A673 (cell line): ENCODE data around the gene ADH1C. TPM values are rescaled to one million over a fixed set of nuclear protein-coding genes. Genes with fewer than 3 reads are reported as not detected.

Experiments
- BruUV-seq: library from RNA; stranded (reverse); fragments of 400-500 nt; replicated peaks from 2 replicates; lab custom pipeline; 2021; lab: Mats Ljungman, UMichigan
- CTCF ChIA-PET: fragments of 300-600 bp; sonication (Branson Sonifier 250); formaldehyde crosslinking; loops from one replicate; lab custom pipeline; 2022; ENCODE audit warnings: antibody characterized with exemption; lab: Charles Lee
- POLR2A ChIA-PET: fragments of 300-600 bp; sonication (Branson Sonifier 250); formaldehyde crosslinking; loops from one replicate; lab custom pipeline; 2022; ENCODE audit warnings: antibody characterized with exemption; ENCODE audit not compliant: low non-redundant PET; lab: Charles Lee
- DNase-seq: peaks from one replicate; pipeline ENCODE4 v3.0.0-alpha.2; 2015; ENCODE audit warnings: low spot score
- H3K27ac ChIP-seq: fragments of 200-600 bp; sonication (generic); 2 replicates; pipeline ENCODE4 v1.5.1; 2016; ENCODE audit warnings: mixed run types, low read depth, mild to moderate bottlenecking, mixed read lengths, antibody characterized with exemption, low read length; ENCODE audit not compliant: poor library complexity, severe bottlenecking
- H3K27me3 ChIP-seq: fragments of 200-600 bp; sonication (generic); replicated peaks from 2 replicates; pipeline ENCODE4 v1.6.1; 2017; ENCODE audit warnings: mixed run types, low read depth, mild to moderate bottlenecking, mixed read lengths, antibody characterized with exemption, low read length; ENCODE audit not compliant: insufficient read depth, poor library complexity
- H3K36me3 ChIP-seq: fragments of 200-600 bp; sonication (generic); 2 replicates; pipeline ENCODE4 v1.6.1; 2016; ENCODE audit warnings: mixed run types, mild to moderate bottlenecking, mixed read lengths, antibody characterized with exemption, low read length; ENCODE audit not compliant: insufficient read depth, poor library complexity, severe bottlenecking
- H3K4me1 ChIP-seq: fragments of 200-600 bp; sonication (generic); 2 replicates; pipeline ENCODE4 v1.6.1; 2017; ENCODE audit warnings: mixed run types, mild to moderate bottlenecking, mixed read lengths, antibody characterized with exemption, low read length; ENCODE audit not compliant: insufficient read depth, poor library complexity, severe bottlenecking
- H3K4me3 ChIP-seq: fragments of 200-600 bp; sonication (generic); 2 replicates; pipeline ENCODE4 v1.5.1; 2016; ENCODE audit warnings: low read depth, mixed run types, mild to moderate bottlenecking, mixed read lengths, low read length; ENCODE audit not compliant: poor library complexity, severe bottlenecking
- H3K9me3 ChIP-seq: fragments of 200-600 bp; sonication (generic); 2 replicates; pipeline ENCODE4 v1.6.1; 2016; ENCODE audit warnings: mixed run types, low read depth, mild to moderate bottlenecking, mixed read lengths, antibody characterized with exemption, low read length; ENCODE audit not compliant: poor library complexity, severe bottlenecking
- CTCF ChIP-seq: fragments of 300-800, 200-600 bp; sonication (generic); conservative IDR thresholded peaks from 2 replicates; pipeline ENCODE4 v1.5.1; 2017; ENCODE audit warnings: low read depth, mild to moderate bottlenecking, antibody characterized with exemption, low read length, moderate library complexity, mixed read lengths
- EZH2 ChIP-seq: fragments of 200-600 bp; sonication (generic); IDR thresholded peaks from 2 replicates; pipeline ENCODE4 v1.6.1; 2017; ENCODE audit warnings: borderline replicate concordance, low read depth, mild to moderate bottlenecking, mixed read lengths, antibody characterized with exemption, low read length; ENCODE audit not compliant: poor library complexity, severe bottlenecking
- intact Hi-C: fragments of 100-400 bp; cut with micrococcal nuclease; formaldehyde crosslinking; loops from one replicate; pipeline ENCODE4 v1.10.0; 2022; ENCODE audit not compliant: unreplicated experiment
- total RNA-seq: library from RNA; stranded (reverse); gene quantifications from 2 replicates; pipeline ENCODE4 v1.2.3, GENCODE V29; 2021

The ADH1C gene
- total RNA-seq, 1 experiment from 2014 or later: not detected

GRCh38 chr4:99382745-99383360 is 30.3 kb upstream of the ADH1C start:
- intact Hi-C loops: no loop called here
- BruUV-seq: no TSS peak
- no peak for DNase-seq
- ChIA-PET POLR2A (no interaction called here), CTCF (no interaction called here)
- TF ChIP-seq EZH2 (no peak), CTCF (no peak)
- H3K4me1 ChIP-seq: no peaks in the 10 kb centered on the region
- no peaks in the 10 kb centered on the region for H3K36me3 ChIP-seq
- no peak overlapping the region for H3K4me3 ChIP-seq
- H3K9me3 ChIP-seq: no peaks in the 10 kb centered on the region
- H3K27me3 ChIP-seq: no peaks in the 10 kb centered on the region
- H3K27ac ChIP-seq: no peak overlapping the region

GRCh38 chr4:99381588-99382175 is 29.1 kb upstream of the ADH1C start:
- H3K27me3 ChIP-seq: no peaks in the 10 kb centered on the region
- H3K36me3 ChIP-seq: no peaks in the 10 kb centered on the region
- H3K4me1 ChIP-seq: no peaks in the 10 kb centered on the region
- ChIA-PET CTCF (no interaction called here), POLR2A (no interaction called here)
- DNase-seq: no peak
- no peak overlapping the region for H3K27ac ChIP-seq
- intact Hi-C loops: no loop called here
- H3K9me3 ChIP-seq: no peaks in the 10 kb centered on the region
- BruUV-seq: no TSS peak
- TF ChIP-seq EZH2 (no peak), CTCF (no peak)
- no peak overlapping the region for H3K4me3 ChIP-seq

GRCh38 chr4:99379571-99379970 is 27.0 kb upstream of the ADH1C start:
- Histone ChIP-seq H3K27me3 (no peaks in the 10 kb centered on the region), H3K36me3 (no peaks in the 10 kb centered on the region), H3K9me3 (no peaks in the 10 kb centered on the region), H3K4me3 (no peak overlapping the region), H3K4me1 (no peaks in the 10 kb centered on the region), H3K27ac (no peak overlapping the region)
- BruUV-seq: no TSS peak
- intact Hi-C loops: no loop called here
- ChIA-PET CTCF (no interaction called here), POLR2A (no interaction called here)
- DNase-seq: peak; percentile 1
- TF ChIP-seq CTCF: no peak
- TF ChIP-seq EZH2: no peak
